WTC11 (cell line): ENCODE data around the gene P2RX3.

Source experiments
- FOXP1 ChIP-seq: sonication (generic); formaldehyde crosslinking; IDR thresholded peaks from 2 replicates; pipeline ENCODE4 v1.8.0; 2022; ENCODE audit warnings: missing genetic modification reagents, mild to moderate bottlenecking, moderate library complexity, borderline replicate concordance
- GTF2I ChIP-seq: fragments of 250-450 bp; sonication (Bioruptor Pico); conservative IDR thresholded peaks from 2 replicates; pipeline ENCODE4 v1.4.0; 2021; ENCODE audit warnings: mild to moderate bottlenecking
- MAX ChIP-seq: sonication (generic); formaldehyde crosslinking; IDR thresholded peaks from 2 replicates; pipeline ENCODE4 v1.8.0; 2022; ENCODE audit warnings: mild to moderate bottlenecking, missing genetic modification reagents
- SP1 ChIP-seq: sonication (generic); formaldehyde crosslinking; conservative IDR thresholded peaks from 2 replicates; pipeline ENCODE4 v1.8.1; 2022; ENCODE audit warnings: missing genetic modification reagents
- TP53 ChIP-seq: sonication (generic); formaldehyde crosslinking; IDR thresholded peaks from 2 replicates; pipeline ENCODE4 v1.8.1; 2023; ENCODE audit warnings: mild to moderate bottlenecking, missing genetic modification reagents
- ZNF671 ChIP-seq: fragments of 250-450 bp; sonication (Bioruptor Pico); IDR thresholded peaks from 2 replicates; pipeline ENCODE4 v1.8.0; 2021; ENCODE audit warnings: mild to moderate bottlenecking
- TF ChIP-seq, protein P1 (sequence below): fragments of 200-600 bp; IDR thresholded peaks from 2 replicates; pipeline ENCODE4 v1.8.0; 2022; ENCODE audit warnings: antibody characterized with exemption

GRCh38 chr11:57349491-57350274 lies 11.5 kb downstream of the P2RX3 start:
- TF ChIP-seq MAX: peak; percentile 29; the same call in 1 of the 2 replicates
- TF ChIP-seq FOXP1 (CRISPR knock-in tag): 0 out of 2 replicates have a peak, but pooled peaks have one; percentile 16
- TF ChIP-seq, protein P1, sequence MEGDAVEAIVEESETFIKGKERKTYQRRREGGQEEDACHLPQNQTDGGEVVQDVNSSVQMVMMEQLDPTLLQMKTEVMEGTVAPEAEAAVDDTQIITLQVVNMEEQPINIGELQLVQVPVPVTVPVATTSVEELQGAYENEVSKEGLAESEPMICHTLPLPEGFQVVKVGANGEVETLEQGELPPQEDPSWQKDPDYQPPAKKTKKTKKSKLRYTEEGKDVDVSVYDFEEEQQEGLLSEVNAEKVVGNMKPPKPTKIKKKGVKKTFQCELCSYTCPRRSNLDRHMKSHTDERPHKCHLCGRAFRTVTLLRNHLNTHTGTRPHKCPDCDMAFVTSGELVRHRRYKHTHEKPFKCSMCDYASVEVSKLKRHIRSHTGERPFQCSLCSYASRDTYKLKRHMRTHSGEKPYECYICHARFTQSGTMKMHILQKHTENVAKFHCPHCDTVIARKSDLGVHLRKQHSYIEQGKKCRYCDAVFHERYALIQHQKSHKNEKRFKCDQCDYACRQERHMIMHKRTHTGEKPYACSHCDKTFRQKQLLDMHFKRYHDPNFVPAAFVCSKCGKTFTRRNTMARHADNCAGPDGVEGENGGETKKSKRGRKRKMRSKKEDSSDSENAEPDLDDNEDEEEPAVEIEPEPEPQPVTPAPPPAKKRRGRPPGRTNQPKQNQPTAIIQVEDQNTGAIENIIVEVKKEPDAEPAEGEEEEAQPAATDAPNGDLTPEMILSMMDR: peak; percentile 98
- 0 out of 2 replicates have a peak, but pooled peaks have one; percentile 14 for TF ChIP-seq TP53
- TF ChIP-seq ZNF671 (CRISPR knock-in tag): no peak
- TF ChIP-seq GTF2I (CRISPR knock-in tag): no peak
- no peak for TF ChIP-seq SP1 (CRISPR knock-in tag)
